DND-41 (cell line): ENCODE measurements around the gene IL1R2.

Experiments
- CTCF ChIP-seq: IDR thresholded peaks from 2 replicates; pipeline ENCODE4 v1.5.1; 2012; ENCODE audit warnings: borderline replicate concordance, low read length, moderate library complexity, mild to moderate bottlenecking; ENCODE audit not compliant: poor library complexity, severe bottlenecking; ENCODE audit errors: extremely low read depth
- EZH2 ChIP-seq: IDR thresholded peaks from 3 replicates; pipeline ENCODE4 v1.6.1; 2012; ENCODE audit warnings: borderline replicate concordance, low read depth, mild to moderate bottlenecking, moderate library complexity, low read length, inconsistent platforms; ENCODE audit not compliant: severe bottlenecking

GRCh38 chr2:102044235-102044896 lies 52.6 kb downstream of the IL1R2 start:
- no peak for TF ChIP-seq CTCF
- no peak for TF ChIP-seq EZH2
